Panc1 (cell line): ENCODE measurements around the gene SHISA8. TPM values are rescaled to one million over a fixed set of nuclear protein-coding genes. Genes with fewer than 3 reads are reported as not detected.
A peak's percentile ranks its signal among the peaks of the same experiment; 100 is the strongest.

Experiments used
- ATAC-seq: fragments of 200-7000 bp; cut with Tn5 transposase; 2 replicates; pipeline ENCODE4 v1.9.1; 2020; ENCODE audit warnings: mild to moderate bottlenecking, moderate library complexity
- BruUV-seq: library from RNA; stranded (reverse); fragments of 400-500 nt; replicated peaks from 2 replicates; lab custom pipeline; 2021; lab: Mats Ljungman, UMichigan
- CTCF ChIA-PET: fragments of 300-600 bp; sonication (Branson Sonifier 250); formaldehyde crosslinking; loops from one replicate; lab custom pipeline; 2022; ENCODE audit warnings: antibody characterized with exemption; lab: Charles Lee
- POLR2A ChIA-PET: fragments of 300-600 bp; sonication (Branson Sonifier 250); formaldehyde crosslinking; loops from one replicate; lab custom pipeline; 2022; ENCODE audit warnings: antibody characterized with exemption; lab: Charles Lee
- DNase-seq: peaks from one replicate; pipeline ENCODE4 v3.0.0-alpha.2; 2010; ENCODE audit warnings: low read depth, low spot score
- H3K27ac ChIP-seq: 2 replicates; pipeline ENCODE4 v1.5.1; 2011; ENCODE audit warnings: mild to moderate bottlenecking, low read length, inconsistent platforms
- H3K27me3 ChIP-seq: fragments of 200-500 bp; sonication (Bioruptor generic); 2 replicates; pipeline ENCODE4 v1.6.0; 2014; ENCODE audit warnings: low read length, inconsistent platforms; ENCODE audit not compliant: control insufficient read depth, insufficient read depth
- H3K36me3 ChIP-seq: fragments of 200-500 bp; sonication (Bioruptor generic); 2 replicates; pipeline ENCODE4 v1.5.1; 2014; ENCODE audit warnings: inconsistent platforms, mild to moderate bottlenecking, low read length, moderate library complexity; ENCODE audit not compliant: control insufficient read depth, insufficient read depth
- H3K4me1 ChIP-seq: 2 replicates; pipeline ENCODE4 v1.5.1; 2011; ENCODE audit warnings: inconsistent platforms, mild to moderate bottlenecking, low read length, moderate library complexity; ENCODE audit not compliant: control insufficient read depth, insufficient read depth
- H3K4me3 ChIP-seq, 2 experiments: 2 replicates each; pipeline ENCODE4 v1.5.1; 2011 to 2012; ENCODE audit warnings: low read depth in 2 of 2, low read length in 2 of 2, mild to moderate bottlenecking in 2 of 2, inconsistent platforms in 1 of 2, moderate library complexity in 1 of 2
- H3K9me3 ChIP-seq: fragments of 200-500 bp; sonication (Bioruptor generic); 2 replicates; pipeline ENCODE4 v1.5.1; 2014; ENCODE audit warnings: low read depth, mild to moderate bottlenecking, inconsistent platforms, low read length, moderate library complexity; ENCODE audit not compliant: control insufficient read depth, insufficient read depth
- POLR2AphosphoS5 ChIP-seq: IDR thresholded peaks from 2 replicates; pipeline ENCODE4 v1.6.1; 2012; ENCODE audit warnings: mild to moderate bottlenecking, low read depth, low read length, moderate library complexity
- SIN3A ChIP-seq: IDR thresholded peaks from 2 replicates; pipeline ENCODE4 v1.6.1; 2012; ENCODE audit warnings: low read depth, mild to moderate bottlenecking, low read length, moderate library complexity, borderline replicate concordance; ENCODE audit not compliant: insufficient read depth
- TCF7L2 ChIP-seq: IDR thresholded peaks from 2 replicates; pipeline ENCODE4 v1.6.1; 2011; ENCODE audit warnings: mild to moderate bottlenecking, low read depth, low read length, inconsistent platforms
- in situ Hi-C: cut with HindIII; loops from 2 replicates; pipeline ENCODE4 v1.10.0; 2016; ENCODE audit warnings: low sequenced_read_pairs, low pct_unique_long_range_greater_than_20kb
- intact Hi-C: fragments of 100-400 bp; cut with micrococcal nuclease; formaldehyde crosslinking; loops from one replicate; pipeline ENCODE4 v1.10.0; 2022; ENCODE audit not compliant: unreplicated experiment
- total RNA-seq: library from RNA; stranded (reverse); gene quantifications from one replicate; pipeline ENCODE4 v1.2.1, GENCODE V29; 2021; ENCODE audit not compliant: unreplicated experiment
- TF ChIP-seq, protein P1 (sequence below): fragments of 450-650 bp; IDR thresholded peaks from 2 replicates; pipeline ENCODE4 v1.5.1; 2017; ENCODE audit warnings: mild to moderate bottlenecking
- TF ChIP-seq, protein P2 (sequence below), 2 experiments: IDR thresholded peaks; 2 replicates each; pipeline ENCODE4 v1.6.1; 2011 to 2012; ENCODE audit warnings: low read depth in 2 of 2, control low read depth in 1 of 2, low read length in 1 of 2, mild to moderate bottlenecking in 1 of 2, moderate library complexity in 1 of 2; ENCODE audit not compliant: insufficient read depth in 1 of 2

Gene SHISA8
- total RNA-seq, 1 experiment from 2014 or later = 0.62 TPM

DNA sequence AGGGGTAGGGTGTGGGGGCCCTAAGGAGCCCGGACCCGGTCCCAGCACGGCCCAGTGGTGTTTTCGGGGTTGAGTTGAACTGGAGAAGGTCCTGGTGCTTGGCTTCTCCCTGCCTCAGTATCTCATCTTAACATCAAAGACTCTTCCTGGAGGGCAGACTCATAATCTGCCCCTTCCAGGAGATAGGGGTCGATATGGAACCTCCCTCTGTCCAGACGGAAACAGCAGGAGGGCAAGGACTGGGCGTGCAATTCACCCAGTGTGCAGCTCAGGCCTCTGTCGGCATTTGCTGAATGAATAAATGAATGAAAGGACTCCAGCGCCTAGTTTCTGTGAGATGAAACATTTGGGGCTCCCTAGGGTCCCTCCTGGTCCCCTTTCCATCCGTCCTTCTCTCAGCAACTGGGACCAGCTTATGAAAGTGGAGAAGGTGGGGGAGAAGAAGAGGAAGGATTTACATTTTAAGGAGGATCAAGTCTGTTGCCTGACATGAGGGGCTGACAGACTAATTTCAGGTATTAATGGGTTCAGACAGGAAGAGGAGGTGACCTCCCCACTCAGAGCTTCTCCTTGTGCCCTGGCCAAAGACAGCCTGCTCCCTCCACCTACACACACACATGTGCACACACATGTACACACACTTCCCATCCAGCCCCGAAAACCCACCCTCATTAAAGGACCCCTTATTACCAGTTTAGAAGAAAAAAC, 1.1 kb upstream of the SHISA8 start:
- TF ChIP-seq POLR2AphosphoS5 = no peak
- no TSS peak for BruUV-seq
- ATAC-seq (no peak), DNase-seq (no peak)
- H3K36me3 ChIP-seq = no peaks in the 10 kb centered on the region
- H3K4me1 ChIP-seq = no peaks in the 10 kb centered on the region; the same call in 1 of the 2 replicates
- no peak overlapping the region for H3K4me3 ChIP-seq
- no peaks in the 10 kb centered on the region for H3K27me3 ChIP-seq
- ChIA-PET POLR2A (no interaction called here), CTCF (interaction anchor here (0.7 kb wide), 1 partner anchor 219 kb away, joined by 3 read pairs; no protein-coding TSS in a partner anchor)
- in situ Hi-C loops = no loop called here
- no peak overlapping the region for H3K27ac ChIP-seq
- intact Hi-C loops = no loop called here
- H3K9me3 ChIP-seq = no peaks in the 10 kb centered on the region

DNA sequence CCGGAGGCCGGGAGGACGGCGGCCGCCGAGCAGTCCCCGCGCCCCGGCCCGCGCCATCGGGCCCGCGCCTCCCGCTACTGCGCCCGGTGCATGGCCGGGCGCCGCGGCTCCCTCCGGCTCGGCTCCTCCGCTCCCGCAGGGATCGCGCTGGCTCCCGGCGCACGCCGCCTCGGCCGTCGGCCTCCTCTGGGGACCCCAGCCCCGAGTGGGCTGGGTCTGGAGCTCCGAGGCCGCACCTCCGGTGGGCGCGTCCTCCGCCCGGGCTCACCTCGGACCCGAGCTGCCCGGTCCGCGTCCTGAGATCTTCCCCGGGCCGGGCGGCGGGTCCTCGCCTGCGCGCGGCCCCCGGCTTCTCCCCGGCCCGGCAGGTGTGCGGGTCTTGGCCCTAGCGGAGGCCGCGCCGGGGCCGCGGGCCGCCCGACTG, 251 bp downstream of the SHISA8 start:
- TF ChIP-seq TCF7L2 = no peak
- TF ChIP-seq POLR2AphosphoS5 = no peak
- TF ChIP-seq SIN3A = no peak
- TF ChIP-seq, protein P1, sequence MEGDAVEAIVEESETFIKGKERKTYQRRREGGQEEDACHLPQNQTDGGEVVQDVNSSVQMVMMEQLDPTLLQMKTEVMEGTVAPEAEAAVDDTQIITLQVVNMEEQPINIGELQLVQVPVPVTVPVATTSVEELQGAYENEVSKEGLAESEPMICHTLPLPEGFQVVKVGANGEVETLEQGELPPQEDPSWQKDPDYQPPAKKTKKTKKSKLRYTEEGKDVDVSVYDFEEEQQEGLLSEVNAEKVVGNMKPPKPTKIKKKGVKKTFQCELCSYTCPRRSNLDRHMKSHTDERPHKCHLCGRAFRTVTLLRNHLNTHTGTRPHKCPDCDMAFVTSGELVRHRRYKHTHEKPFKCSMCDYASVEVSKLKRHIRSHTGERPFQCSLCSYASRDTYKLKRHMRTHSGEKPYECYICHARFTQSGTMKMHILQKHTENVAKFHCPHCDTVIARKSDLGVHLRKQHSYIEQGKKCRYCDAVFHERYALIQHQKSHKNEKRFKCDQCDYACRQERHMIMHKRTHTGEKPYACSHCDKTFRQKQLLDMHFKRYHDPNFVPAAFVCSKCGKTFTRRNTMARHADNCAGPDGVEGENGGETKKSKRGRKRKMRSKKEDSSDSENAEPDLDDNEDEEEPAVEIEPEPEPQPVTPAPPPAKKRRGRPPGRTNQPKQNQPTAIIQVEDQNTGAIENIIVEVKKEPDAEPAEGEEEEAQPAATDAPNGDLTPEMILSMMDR = no peak
- TF ChIP-seq, protein P2, sequence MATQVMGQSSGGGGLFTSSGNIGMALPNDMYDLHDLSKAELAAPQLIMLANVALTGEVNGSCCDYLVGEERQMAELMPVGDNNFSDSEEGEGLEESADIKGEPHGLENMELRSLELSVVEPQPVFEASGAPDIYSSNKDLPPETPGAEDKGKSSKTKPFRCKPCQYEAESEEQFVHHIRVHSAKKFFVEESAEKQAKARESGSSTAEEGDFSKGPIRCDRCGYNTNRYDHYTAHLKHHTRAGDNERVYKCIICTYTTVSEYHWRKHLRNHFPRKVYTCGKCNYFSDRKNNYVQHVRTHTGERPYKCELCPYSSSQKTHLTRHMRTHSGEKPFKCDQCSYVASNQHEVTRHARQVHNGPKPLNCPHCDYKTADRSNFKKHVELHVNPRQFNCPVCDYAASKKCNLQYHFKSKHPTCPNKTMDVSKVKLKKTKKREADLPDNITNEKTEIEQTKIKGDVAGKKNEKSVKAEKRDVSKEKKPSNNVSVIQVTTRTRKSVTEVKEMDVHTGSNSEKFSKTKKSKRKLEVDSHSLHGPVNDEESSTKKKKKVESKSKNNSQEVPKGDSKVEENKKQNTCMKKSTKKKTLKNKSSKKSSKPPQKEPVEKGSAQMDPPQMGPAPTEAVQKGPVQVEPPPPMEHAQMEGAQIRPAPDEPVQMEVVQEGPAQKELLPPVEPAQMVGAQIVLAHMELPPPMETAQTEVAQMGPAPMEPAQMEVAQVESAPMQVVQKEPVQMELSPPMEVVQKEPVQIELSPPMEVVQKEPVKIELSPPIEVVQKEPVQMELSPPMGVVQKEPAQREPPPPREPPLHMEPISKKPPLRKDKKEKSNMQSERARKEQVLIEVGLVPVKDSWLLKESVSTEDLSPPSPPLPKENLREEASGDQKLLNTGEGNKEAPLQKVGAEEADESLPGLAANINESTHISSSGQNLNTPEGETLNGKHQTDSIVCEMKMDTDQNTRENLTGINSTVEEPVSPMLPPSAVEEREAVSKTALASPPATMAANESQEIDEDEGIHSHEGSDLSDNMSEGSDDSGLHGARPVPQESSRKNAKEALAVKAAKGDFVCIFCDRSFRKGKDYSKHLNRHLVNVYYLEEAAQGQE (IDR thresholded peaks at IDR 0.05; ENCODE audit: insufficient read depth in 1 of 2, low read depth in 2 of 2, low read length in 1 of 2) = no peak
- no TSS peak for BruUV-seq
- no peak overlapping the region for H3K27ac ChIP-seq

More for the DNA sequence above, 251 bp downstream of the SHISA8 start:
- CTCF ChIA-PET = interaction anchor here (0.7 kb wide), 1 partner anchor 62 kb away, joined by 6 read pairs; no protein-coding TSS in a partner anchor
- ATAC-seq = peak; percentile 33
- H3K27me3 ChIP-seq = no peaks in the 10 kb centered on the region
- DNase-seq = no peak
- in situ Hi-C loops = no loop called here
- POLR2A ChIA-PET = interaction anchor here (0.6 to 0.7 kb wide), 2 partner anchors 86 to 202 kb away, joined by 4 to 8 read pairs; no protein-coding TSS in a partner anchor
- peak overlapping the region in 1 of 2 experiments; percentile 27; a peak in 2 of 4 replicates for H3K4me3 ChIP-seq
- intact Hi-C loops = no loop called here
- H3K4me1 ChIP-seq = no peaks in the 10 kb centered on the region; the same call in 1 of the 2 replicates
- H3K9me3 ChIP-seq = no peaks in the 10 kb centered on the region
- no peaks in the 10 kb centered on the region for H3K36me3 ChIP-seq
